Gastrocnemius medialis (tissue), 4 donors: ENCODE measurements around the gene TANGO2.

Experiments used
- CTCF ChIP-seq, 5 experiments: fragments of 450-650 bp in 3 of 5; fragments of 200-600 bp in 2 of 5; sonication (generic) in 2 of 5; IDR thresholded peaks in 4 of 5; conservative IDR thresholded peaks in 1 of 5; 1 replicate in 4 of 5; 2 replicates in 1 of 5; pipeline ENCODE4 v1.5.1; 2016 to 2019; ENCODE audit warnings: antibody characterized with exemption in 5 of 5, mild to moderate bottlenecking in 3 of 5, moderate library complexity in 3 of 5
- POLR2A ChIP-seq, 2 donors: fragments of 450-650 bp; IDR thresholded peaks; one replicate each; pipeline ENCODE4 v1.6.1; 2017; ENCODE audit warnings: antibody characterized with exemption in 2 of 2, mild to moderate bottlenecking in 2 of 2, moderate library complexity in 2 of 2

- TF ChIP-seq CTCF (IDR thresholded peaks at IDR 0.05 in 4 of 5, conservative IDR thresholded peaks at IDR 0.05 in 1 of 5) = no peak
- no peak for TF ChIP-seq POLR2A (IDR thresholded peaks at IDR 0.05)
These were observed 25.8 kb downstream of the TANGO2 start for GRCh38 chr22:20046730-20047129.
